ENCODE data around the gene PIK3R2. TPM values are rescaled to one million over a fixed set of nuclear protein-coding genes. Genes with fewer than 3 reads are reported as not detected.
A peak's percentile ranks its signal among the peaks of the same experiment; 100 is the strongest.

The PIK3R2 gene
- total and polyA plus RNA-seq, 2 of the 13 experiments (the other 11 are each of a cell fraction or from before 2014, with no cell fraction given): 18.6 to 25.3 TPM

GRCh38 chr19:18109341-18109732 is 43.6 kb upstream of the PIK3R2 start (continued):
- no peak for TF ChIP-seq ZBTB2 (CRISPR knock-in tag; IDR thresholded peaks at IDR 0.05; ENCODE audit: low read depth)
- TF ChIP-seq PCBP1 (IDR thresholded peaks at IDR 0.05; ENCODE audit: borderline replicate concordance, low read depth, low read length): 0 out of 2 replicates have a peak, but pooled peaks have one; percentile 34
- TF ChIP-seq HCFC1 (IDR thresholded peaks at IDR 0.05; ENCODE audit: low read depth, low read length): no peak
- TF ChIP-seq CBX2 (IDR thresholded peaks at IDR 0.05; ENCODE audit: low read depth, low read length): no peak
- TF ChIP-seq CBX2 (CRISPR knock-in tag; IDR thresholded peaks at IDR 0.05; ENCODE audit: low read depth): no peak
- TF ChIP-seq GATAD2A (CRISPR knock-in tag; IDR thresholded peaks at IDR 0.05): peak; percentile 76
- TF ChIP-seq ZNF101 (CRISPR knock-in tag; IDR thresholded peaks at IDR 0.05; ENCODE audit: borderline replicate concordance, low read depth): no peak
- TF ChIP-seq ZBTB7A (CRISPR knock-in tag; IDR thresholded peaks at IDR 0.05): 0 out of 2 replicates have a peak, but pooled peaks have one; percentile 38
- no peak for TF ChIP-seq KLF11 (CRISPR knock-in tag; IDR thresholded peaks at IDR 0.05)
- no peak for TF ChIP-seq FOXP4 (CRISPR knock-in tag; IDR thresholded peaks at IDR 0.05)
- no peak for TF ChIP-seq ZNF646 (CRISPR knock-in tag; IDR thresholded peaks at IDR 0.05)
- no peak for TF ChIP-seq U2AF2 (IDR thresholded peaks at IDR 0.05; ENCODE audit: low read depth, low read length)
- TF ChIP-seq NFIC (IDR thresholded peaks at IDR 0.05; ENCODE audit: low read length): no peak
- no peak for TF ChIP-seq NONO (IDR thresholded peaks at IDR 0.05)
- TF ChIP-seq NONO (CRISPR knock-in tag; conservative IDR thresholded peaks at IDR 0.05): no peak; the same call in 1 of the 2 replicates
- TF ChIP-seq TAF15 (IDR thresholded peaks at IDR 0.05; ENCODE audit: low read depth, low read length, poor library complexity, severe bottlenecking): no peak
